Caki2 (cell line): ENCODE data around the gene NFYA. TPM values are rescaled to one million over a fixed set of nuclear protein-coding genes. Genes with fewer than 3 reads are reported as not detected.

Experiments
- DNase-seq: peaks from one replicate; pipeline ENCODE4 v3.0.0-alpha.2; 2015; ENCODE audit warnings: low read depth
- in situ Hi-C: cut with HindIII; loops from 2 replicates; pipeline ENCODE4 v1.10.0; 2016; ENCODE audit warnings: low sequenced_read_pairs, low pct_unique_long_range_greater_than_20kb, mixed read lengths
- total RNA-seq: library from RNA; depleted of rRNA; stranded (reverse); fragments of >200 nt; shearing (Covaris generic); gene quantifications from 2 replicates; pipeline ENCODE4 v1.2.3, GENCODE V29; 2014; ENCODE audit warnings: low replicate concordance

Gene NFYA
- total RNA-seq, 1 experiment from 2014 or later, result 29.6 TPM

- in situ Hi-C loops, result no loop called here
These were observed 30.3 kb upstream of the NFYA start, which contains the start of gene TSPO2 for GRCh38 chr6:41042226-41043055. Gene TSPO2, plus strand, starts transcription at chr6:41042467. Its CDS starts 519 bp downstream, at chr6:41042986.

GRCh38 chr6:41043151-41043550, 29.6 kb upstream of the NFYA start:
- in situ Hi-C loops, result no loop called here
- no peak for DNase-seq

More at GRCh38 chr6:41042226-41043055, 30.3 kb upstream of the NFYA start, which contains the start of gene TSPO2:
- DNase-seq, result no peak

- no peak for DNase-seq
- in situ Hi-C loops, result no loop called here
These were observed 27.1 kb upstream of the NFYA start for GRCh38 chr6:41045664-41046063.

- in situ Hi-C loops, result no loop called here
- no peak for DNase-seq
These were observed 26.7 kb upstream of the NFYA start for GRCh38 chr6:41046084-41046483.

- in situ Hi-C loops, result no loop called here
These were observed 25.5 kb upstream of the NFYA start for GRCh38 chr6:41047306-41047705.

GRCh38 chr6:41047745-41048732, 24.7 kb upstream of the NFYA start:
- in situ Hi-C loops, result no loop called here

More at GRCh38 chr6:41047306-41047705, 25.5 kb upstream of the NFYA start:
- DNase-seq, result no peak

GRCh38 chr6:41049521-41049920, 23.3 kb upstream of the NFYA start:
- no peak for DNase-seq
- in situ Hi-C loops, result no loop called here

More at GRCh38 chr6:41047745-41048732, 24.7 kb upstream of the NFYA start:
- DNase-seq, result no peak

GRCh38 chr6:41049955-41050354, 22.8 kb upstream of the NFYA start:
- in situ Hi-C loops, result no loop called here
- no peak for DNase-seq

- DNase-seq, result no peak
- in situ Hi-C loops, result no loop called here
These were observed 22.2 kb upstream of the NFYA start for GRCh38 chr6:41050536-41050935.

GRCh38 chr6:41051873-41052272, 20.9 kb upstream of the NFYA start:
- in situ Hi-C loops, result no loop called here
- DNase-seq, result no peak

GRCh38 chr6:41053041-41053440, 19.7 kb upstream of the NFYA start, which contains the start of gene APOBEC2:
Gene APOBEC2, plus strand, starts transcription at chr6:41053202. Its CDS starts 146 bp downstream, at chr6:41053348.
- in situ Hi-C loops, result no loop called here
- no peak for DNase-seq

GRCh38 chr6:41054511-41054910, 18.3 kb upstream of the NFYA start:
- in situ Hi-C loops, result no loop called here
- DNase-seq, result no peak

GRCh38 chr6:41055149-41055548, 17.6 kb upstream of the NFYA start:
- DNase-seq, result no peak
- in situ Hi-C loops, result no loop called here

GRCh38 chr6:41056768-41057490, 15.8 kb upstream of the NFYA start:
- DNase-seq, result no peak
- in situ Hi-C loops, result no loop called here

- no peak for DNase-seq
- in situ Hi-C loops, result no loop called here
These were observed 14.0 kb upstream of the NFYA start for GRCh38 chr6:41058783-41059181.

GRCh38 chr6:41059556-41059955, 13.2 kb upstream of the NFYA start:
- in situ Hi-C loops, result no loop called here
- DNase-seq, result no peak

- in situ Hi-C loops, result no loop called here
- DNase-seq, result no peak
These were observed 11.5 kb upstream of the NFYA start for GRCh38 chr6:41061196-41061726.

- no peak for DNase-seq
- in situ Hi-C loops, result no loop called here
These were observed 10.7 kb upstream of the NFYA start for GRCh38 chr6:41062056-41062455.
